ENCODE data around the gene FKBP10.

FKBP10 gene

GRCh38 chr17:41806685-41807445 is 5.9 kb upstream of the FKBP10 start:
- TF ChIP-seq POLR2A (IDR thresholded peaks at IDR 0.05; ENCODE audit: extremely low read depth, insufficient read length) (no peak), MYC (IDR thresholded peaks at IDR 0.05; ENCODE audit: low read depth, low read length) (no peak)
- TF ChIP-seq, protein P1, sequence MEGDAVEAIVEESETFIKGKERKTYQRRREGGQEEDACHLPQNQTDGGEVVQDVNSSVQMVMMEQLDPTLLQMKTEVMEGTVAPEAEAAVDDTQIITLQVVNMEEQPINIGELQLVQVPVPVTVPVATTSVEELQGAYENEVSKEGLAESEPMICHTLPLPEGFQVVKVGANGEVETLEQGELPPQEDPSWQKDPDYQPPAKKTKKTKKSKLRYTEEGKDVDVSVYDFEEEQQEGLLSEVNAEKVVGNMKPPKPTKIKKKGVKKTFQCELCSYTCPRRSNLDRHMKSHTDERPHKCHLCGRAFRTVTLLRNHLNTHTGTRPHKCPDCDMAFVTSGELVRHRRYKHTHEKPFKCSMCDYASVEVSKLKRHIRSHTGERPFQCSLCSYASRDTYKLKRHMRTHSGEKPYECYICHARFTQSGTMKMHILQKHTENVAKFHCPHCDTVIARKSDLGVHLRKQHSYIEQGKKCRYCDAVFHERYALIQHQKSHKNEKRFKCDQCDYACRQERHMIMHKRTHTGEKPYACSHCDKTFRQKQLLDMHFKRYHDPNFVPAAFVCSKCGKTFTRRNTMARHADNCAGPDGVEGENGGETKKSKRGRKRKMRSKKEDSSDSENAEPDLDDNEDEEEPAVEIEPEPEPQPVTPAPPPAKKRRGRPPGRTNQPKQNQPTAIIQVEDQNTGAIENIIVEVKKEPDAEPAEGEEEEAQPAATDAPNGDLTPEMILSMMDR (IDR thresholded peaks at IDR 0.05; ENCODE audit: low read depth, low read length), result no peak
- TF ChIP-seq, protein P2, sequence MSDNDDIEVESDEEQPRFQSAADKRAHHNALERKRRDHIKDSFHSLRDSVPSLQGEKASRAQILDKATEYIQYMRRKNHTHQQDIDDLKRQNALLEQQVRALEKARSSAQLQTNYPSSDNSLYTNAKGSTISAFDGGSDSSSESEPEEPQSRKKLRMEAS (IDR thresholded peaks at IDR 0.05; ENCODE audit: low read depth, low read length), result no peak
- no peak for DNase-seq (ENCODE audit: low read depth)
- H3K4me3 ChIP-seq (ENCODE audit: low read depth, low read length), result no peak overlapping the region

GRCh38 chr17:41810659-41811548 is 1.9 kb upstream of the FKBP10 start:
- peak overlapping the region; percentile 57 for H3K4me3 ChIP-seq (ENCODE audit: low read depth, low read length)
- TF ChIP-seq, protein P1 (IDR thresholded peaks at IDR 0.05; ENCODE audit: low read depth, low read length), result no peak
- TF ChIP-seq, protein P2 (IDR thresholded peaks at IDR 0.05; ENCODE audit: low read depth, low read length), result no peak
- TF ChIP-seq MYC (IDR thresholded peaks at IDR 0.05; ENCODE audit: low read depth, low read length), result no peak
- TF ChIP-seq POLR2A (IDR thresholded peaks at IDR 0.05; ENCODE audit: extremely low read depth, insufficient read length), result no peak
- no peak for DNase-seq (ENCODE audit: low read depth)

DNA sequence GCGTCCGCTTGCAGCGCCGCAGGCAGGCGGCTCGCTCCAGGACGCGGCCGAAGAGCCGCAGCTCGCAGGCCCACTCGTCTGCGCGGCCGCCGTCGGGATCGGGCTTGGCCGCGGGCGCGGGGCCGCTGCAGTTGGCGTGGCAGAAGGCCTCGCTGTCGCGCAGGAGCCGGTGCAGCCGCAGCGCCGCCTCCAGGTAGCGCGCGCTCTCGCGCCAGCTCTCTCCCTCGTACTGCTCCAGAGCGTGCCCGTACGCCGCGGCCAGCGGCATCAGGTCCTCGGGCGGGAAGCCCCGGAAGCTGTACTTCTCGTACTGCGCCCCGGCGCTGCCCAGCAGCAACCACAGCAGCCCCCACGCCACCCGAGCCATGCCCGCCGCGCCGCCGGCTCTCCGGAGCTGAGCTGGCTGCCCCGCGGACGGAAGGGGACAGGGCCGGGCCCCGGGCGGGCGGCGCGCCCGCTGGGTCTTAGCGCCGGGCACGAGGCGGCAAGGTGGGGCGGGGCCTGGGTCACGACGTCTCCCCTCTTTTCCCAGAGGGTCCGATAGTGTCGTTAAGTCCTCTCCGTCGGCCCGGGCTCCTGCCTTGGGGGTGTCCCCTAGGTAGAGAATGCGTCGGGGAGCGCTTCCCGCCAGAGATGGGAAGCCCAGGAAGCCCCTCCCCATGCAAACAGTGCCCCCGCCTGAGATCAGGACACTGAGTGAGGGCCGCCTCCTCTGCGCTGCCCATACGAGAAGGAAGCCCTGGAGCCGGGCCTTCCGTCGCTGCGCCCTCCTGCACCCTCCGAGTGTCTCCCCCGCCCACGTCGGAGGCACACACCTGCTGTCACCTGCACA is 1.0 kb upstream of the FKBP10 start, which contains the start of gene P3H4:
Gene P3H4, minus strand, starts transcription at position 401 of the 832 bp plus-strand sequence. Its CDS starts 34 bp downstream, at position 367.
- TF ChIP-seq, protein P1 (IDR thresholded peaks at IDR 0.05; ENCODE audit: low read depth, low read length), result peak; percentile 37
- TF ChIP-seq, protein P2 (IDR thresholded peaks at IDR 0.05; ENCODE audit: low read depth, low read length), result peak; percentile 33; the same call in 1 of the 2 replicates
- TF ChIP-seq MYC (IDR thresholded peaks at IDR 0.05; ENCODE audit: low read depth, low read length), result peak; percentile 32
- TF ChIP-seq POLR2A (IDR thresholded peaks at IDR 0.05; ENCODE audit: extremely low read depth, insufficient read length), result peak; percentile 49

GRCh38 chr17:41813152-41813680 is 412 bp downstream of the FKBP10 start:
- TF ChIP-seq POLR2A (IDR thresholded peaks at IDR 0.05; ENCODE audit: extremely low read depth, insufficient read length) (no peak), MYC (IDR thresholded peaks at IDR 0.05; ENCODE audit: low read depth, low read length) (no peak)
- TF ChIP-seq, protein P1 (IDR thresholded peaks at IDR 0.05; ENCODE audit: low read depth, low read length), result no peak
- TF ChIP-seq, protein P2 (IDR thresholded peaks at IDR 0.05; ENCODE audit: low read depth, low read length), result no peak
- H3K4me3 ChIP-seq (ENCODE audit: low read depth, low read length), result no peak overlapping the region
- no peak for DNase-seq (ENCODE audit: low read depth)

More for the DNA sequence above, 1.0 kb upstream of the FKBP10 start, which contains the start of gene P3H4:
- H3K4me3 ChIP-seq (ENCODE audit: low read depth, low read length), result peak within 1 kb of the TSS; percentile 57
- DNase-seq (ENCODE audit: low read depth), result peak; percentile 80

DNA sequence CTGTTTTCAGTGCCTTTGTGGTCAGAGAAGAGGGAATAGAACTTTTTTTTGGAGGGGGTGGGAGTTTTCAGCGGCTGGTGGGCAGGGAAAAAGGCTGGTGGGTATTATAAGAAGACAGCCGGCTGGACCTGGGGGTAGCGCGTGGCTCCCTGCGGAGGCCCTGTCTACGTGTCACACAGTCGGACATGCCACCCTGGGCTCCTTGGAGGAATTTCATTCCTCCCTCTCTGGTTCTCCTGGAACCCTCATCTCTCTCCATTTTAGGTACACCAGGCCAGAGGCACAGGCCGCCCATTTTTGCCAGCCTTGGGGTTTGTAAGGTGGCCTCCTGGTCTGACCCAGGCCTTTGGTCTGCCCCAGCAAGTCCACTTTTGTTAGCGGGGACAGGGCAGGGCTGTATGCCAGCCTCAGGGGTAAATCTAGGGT is 908 bp downstream of the FKBP10 start:
- no peak for DNase-seq (ENCODE audit: low read depth)
- no peak overlapping the region for H3K4me3 ChIP-seq (ENCODE audit: low read depth, low read length)
- TF ChIP-seq, protein P2 (IDR thresholded peaks at IDR 0.05; ENCODE audit: low read depth, low read length), result no peak
- TF ChIP-seq MYC (IDR thresholded peaks at IDR 0.05; ENCODE audit: low read depth, low read length) (no peak), POLR2A (IDR thresholded peaks at IDR 0.05; ENCODE audit: extremely low read depth, insufficient read length) (no peak)
- TF ChIP-seq, protein P1 (IDR thresholded peaks at IDR 0.05; ENCODE audit: low read depth, low read length), result no peak
